AG04449 (cell line): ENCODE measurements around the gene CTAG1A.
"Not testable (repeated sequence)": the region's sequence is repeated elsewhere in the genome, so short reads cannot be mapped to it uniquely, and the experiment has no call there.

Experiments used
- CTCF ChIA-PET: fragments of 350-600 bp; formaldehyde crosslinking; extraction: SDS; loops from one replicate; lab custom pipeline; 2021; ENCODE audit warnings: antibody characterized with exemption; lab: Yijun Ruan, JAX
- POLR2A ChIA-PET: fragments of 400-600, 350-600 bp; formaldehyde crosslinking; extraction: SDS; loops from one replicate; lab custom pipeline; 2020; ENCODE audit warnings: antibody characterized with exemption, inconsistent platforms; lab: Yijun Ruan, JAX
- DNase-seq: peaks from one replicate; pipeline ENCODE4 v3.0.0-alpha.2; 2010; ENCODE audit warnings: low read depth, low spot score
- H3K4me3 ChIP-seq: 2 replicates; pipeline ENCODE4 v1.5.1; 2011; ENCODE audit warnings: low read depth, mild to moderate bottlenecking, control low read depth, low read length
- TF ChIP-seq, protein P1 (sequence below): IDR thresholded peaks from one replicate; pipeline ENCODE4 v1.5.1; 2011; ENCODE audit warnings: mild to moderate bottlenecking, moderate library complexity, low read length, control low read depth, inconsistent platforms; ENCODE audit not compliant: insufficient read depth; ENCODE audit errors: missing control alignments

CTAG1A gene

DNA sequence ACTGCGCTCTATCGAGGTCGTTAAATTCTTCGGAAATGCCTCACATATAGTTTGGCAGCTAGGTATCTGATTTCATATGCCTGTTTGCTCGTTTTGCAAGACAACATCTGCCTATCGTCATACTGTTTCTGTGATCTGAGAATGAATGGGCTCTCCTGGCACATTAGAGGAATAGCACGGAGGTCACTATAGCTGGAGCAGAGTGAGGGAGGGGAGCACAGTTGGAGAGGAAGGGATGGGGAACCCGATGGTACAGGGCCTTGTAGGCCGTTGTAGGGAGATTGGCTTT is 37.0 kb upstream of the CTAG1A start:
- H3K4me3 ChIP-seq, result peak overlapping the region; percentile 70
- TF ChIP-seq, protein P1, sequence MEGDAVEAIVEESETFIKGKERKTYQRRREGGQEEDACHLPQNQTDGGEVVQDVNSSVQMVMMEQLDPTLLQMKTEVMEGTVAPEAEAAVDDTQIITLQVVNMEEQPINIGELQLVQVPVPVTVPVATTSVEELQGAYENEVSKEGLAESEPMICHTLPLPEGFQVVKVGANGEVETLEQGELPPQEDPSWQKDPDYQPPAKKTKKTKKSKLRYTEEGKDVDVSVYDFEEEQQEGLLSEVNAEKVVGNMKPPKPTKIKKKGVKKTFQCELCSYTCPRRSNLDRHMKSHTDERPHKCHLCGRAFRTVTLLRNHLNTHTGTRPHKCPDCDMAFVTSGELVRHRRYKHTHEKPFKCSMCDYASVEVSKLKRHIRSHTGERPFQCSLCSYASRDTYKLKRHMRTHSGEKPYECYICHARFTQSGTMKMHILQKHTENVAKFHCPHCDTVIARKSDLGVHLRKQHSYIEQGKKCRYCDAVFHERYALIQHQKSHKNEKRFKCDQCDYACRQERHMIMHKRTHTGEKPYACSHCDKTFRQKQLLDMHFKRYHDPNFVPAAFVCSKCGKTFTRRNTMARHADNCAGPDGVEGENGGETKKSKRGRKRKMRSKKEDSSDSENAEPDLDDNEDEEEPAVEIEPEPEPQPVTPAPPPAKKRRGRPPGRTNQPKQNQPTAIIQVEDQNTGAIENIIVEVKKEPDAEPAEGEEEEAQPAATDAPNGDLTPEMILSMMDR, result no peak
- ChIA-PET CTCF (no interaction called here), POLR2A (no interaction called here)
- no peak for DNase-seq

DNA sequence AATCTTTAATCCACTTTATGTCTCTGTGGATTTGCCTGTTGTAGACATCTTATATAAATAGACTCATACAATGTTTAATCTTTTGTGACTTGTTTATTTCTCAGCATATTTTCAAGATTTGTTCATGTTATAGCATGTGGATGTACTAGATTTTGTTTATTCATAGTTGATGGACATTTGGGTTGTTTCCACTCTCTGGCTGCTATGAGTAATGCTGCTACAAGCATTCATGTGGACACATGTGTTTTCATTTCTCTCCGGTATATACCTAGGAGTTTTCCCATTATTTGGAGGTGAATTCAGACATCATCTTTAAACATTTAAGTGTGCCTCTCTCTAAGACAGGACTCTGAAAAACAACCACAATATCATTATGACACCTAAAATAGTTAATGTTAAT is 35.2 kb upstream of the CTAG1A start:
- DNase-seq, result no peak
- TF ChIP-seq, protein P1, result no peak
- POLR2A ChIA-PET, result no interaction called here
- H3K4me3 ChIP-seq, result no peak overlapping the region
- CTCF ChIA-PET, result no interaction called here

DNA sequence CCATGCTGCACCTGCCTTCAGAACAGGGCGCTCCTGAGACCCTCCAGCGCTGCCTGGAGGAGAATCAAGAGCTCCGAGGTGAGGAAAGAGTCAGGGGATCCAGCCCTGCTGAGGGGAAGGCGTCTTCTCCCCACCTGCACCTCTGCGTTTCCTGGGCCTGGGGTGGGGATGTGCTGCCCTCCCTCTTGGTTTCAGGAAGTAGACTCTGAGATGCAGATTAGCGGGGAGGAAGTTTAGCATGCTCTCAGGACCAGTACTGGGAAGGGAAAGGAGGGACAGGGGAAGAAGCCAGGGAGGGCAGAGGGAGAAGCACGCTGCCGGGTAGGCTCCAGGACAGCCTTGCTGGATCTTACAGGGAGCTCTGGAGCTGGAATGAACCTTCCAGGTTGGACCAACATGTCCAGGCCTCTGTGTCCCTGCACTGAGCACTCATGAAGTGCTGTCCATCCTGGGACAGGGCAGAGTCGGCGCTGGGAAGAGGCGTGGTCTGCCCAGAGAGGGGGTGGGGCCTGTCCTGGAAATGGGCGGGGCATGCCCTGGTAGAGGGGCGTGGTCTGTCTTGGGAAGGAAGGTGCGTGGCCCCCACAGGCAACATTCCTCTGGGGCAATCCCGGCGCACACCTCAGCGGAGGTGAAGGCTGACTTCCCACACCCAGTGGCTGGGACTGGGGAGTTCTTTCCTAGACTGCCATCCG is 32.7 kb upstream of the CTAG1A start:
- DNase-seq, H3K4me3 ChIP-seq, POLR2A ChIA-PET, CTCF ChIA-PET: not testable (repeated sequence)

DNA sequence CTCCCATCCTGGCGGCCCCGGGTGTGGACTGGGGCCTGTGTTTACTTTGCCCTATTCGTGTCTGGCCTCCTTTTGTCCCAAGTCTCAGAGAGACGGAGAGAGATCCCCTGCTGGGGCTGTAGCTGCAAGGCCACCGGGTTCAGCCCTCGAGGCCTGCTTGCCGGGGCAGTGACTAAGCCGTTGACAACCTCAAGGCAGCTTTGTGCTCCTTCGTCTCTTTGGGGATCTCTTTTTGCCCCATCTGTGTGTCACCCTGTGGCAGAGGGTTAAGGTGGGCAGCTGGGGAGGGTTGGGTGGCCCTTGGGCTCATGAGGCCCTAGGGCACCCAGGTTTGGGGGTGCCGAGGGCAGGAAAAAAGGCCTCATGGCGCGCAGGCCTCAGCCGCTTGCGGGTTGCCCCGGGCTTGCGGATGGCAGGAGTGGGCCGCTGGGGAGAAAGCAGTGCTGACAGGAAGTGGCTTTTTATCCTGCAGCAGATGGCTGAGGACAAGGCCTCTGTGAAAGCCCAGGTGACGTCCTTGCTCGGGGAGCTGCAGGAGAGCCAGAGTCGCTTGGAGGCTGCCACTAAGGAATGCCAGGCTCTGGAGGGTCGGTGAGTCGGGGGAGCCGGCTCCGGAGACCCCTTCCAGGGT is 26.8 kb upstream of the CTAG1A start:
- CTCF ChIA-PET, DNase-seq, H3K4me3 ChIP-seq, POLR2A ChIA-PET: not testable (repeated sequence)

DNA sequence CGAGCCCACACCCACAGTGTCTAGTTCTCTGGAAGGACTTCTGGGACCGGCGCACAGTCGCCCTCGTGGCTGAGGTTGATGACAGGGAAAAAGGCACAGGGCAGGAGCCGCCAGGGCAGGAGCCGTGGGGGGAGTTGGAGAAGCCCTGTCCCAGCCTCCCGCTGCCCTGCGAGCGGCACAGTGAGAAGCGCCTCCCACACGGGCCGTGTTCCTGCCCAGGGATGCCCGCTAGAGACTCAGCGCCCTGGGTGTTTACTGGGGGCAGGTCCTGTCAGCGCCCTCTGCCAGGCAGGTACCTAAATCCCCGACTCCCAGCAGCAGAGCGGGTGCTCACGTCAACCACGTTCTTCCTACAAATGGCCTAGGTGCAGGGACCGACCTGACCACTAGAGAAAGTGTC is 26.0 kb upstream of the CTAG1A start:
- POLR2A ChIA-PET, CTCF ChIA-PET, DNase-seq, H3K4me3 ChIP-seq: not testable (repeated sequence)

DNA sequence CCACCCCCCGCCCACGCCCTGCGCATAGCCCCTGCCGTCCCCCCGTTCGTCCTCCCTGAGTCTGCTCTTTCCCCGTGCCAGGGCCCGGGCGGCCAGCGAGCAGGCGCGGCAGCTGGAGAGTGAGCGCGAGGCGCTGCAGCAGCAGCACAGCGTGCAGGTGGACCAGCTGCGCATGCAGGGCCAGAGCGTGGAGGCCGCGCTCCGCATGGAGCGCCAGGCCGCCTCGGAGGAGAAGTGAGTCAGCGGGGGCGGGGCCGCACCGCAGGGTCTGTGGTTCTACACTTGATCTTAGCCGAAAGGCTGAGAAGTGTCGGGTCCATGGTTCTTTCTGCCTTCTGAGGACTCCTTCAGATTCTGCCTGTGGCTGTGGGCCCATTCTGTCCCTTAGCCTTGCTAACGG is 24.6 kb upstream of the CTAG1A start:
- POLR2A ChIA-PET, H3K4me3 ChIP-seq, DNase-seq, CTCF ChIA-PET: not testable (repeated sequence)

DNA sequence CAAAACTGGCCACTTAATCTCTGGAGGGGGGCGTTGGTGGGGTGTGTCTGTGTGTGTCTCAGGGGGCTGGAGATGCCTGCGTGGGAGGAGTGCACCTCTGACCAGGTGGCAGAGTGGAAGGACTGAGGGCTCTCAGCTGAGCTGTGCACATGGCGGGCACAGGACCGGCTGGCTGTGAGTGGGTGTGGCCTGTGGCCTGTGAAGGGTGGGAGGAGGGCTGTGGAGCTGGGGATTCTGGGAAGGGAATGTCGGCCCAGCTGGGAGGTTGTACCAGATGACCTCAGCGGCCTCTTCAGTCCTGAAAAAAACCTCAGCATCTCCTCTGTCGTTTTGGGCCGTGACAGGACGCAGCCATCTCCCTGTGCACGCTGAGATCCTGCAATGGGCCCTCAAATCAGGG is 22.6 kb upstream of the CTAG1A start:
- POLR2A ChIA-PET, H3K4me3 ChIP-seq, CTCF ChIA-PET, DNase-seq: not testable (repeated sequence)

DNA sequence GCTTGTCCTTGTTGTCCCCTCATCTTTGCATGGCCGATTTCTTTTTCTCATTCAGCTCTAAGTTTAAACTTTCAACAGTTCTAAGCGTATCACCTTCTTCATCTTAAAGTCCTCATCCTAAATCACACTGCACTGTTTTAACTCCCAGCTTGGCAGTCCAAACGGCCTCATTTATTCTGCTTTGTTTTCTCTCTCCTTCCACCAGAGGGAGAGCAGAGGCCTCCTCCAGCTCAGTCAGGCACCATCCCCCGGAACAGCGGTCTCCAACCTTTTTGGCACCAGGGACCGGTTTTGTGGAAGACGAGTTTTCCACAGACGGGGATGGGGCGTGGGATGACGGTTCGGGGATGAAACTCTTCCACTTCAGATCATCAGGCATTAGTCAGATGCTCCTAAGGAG is 14.6 kb upstream of the CTAG1A start:
- POLR2A ChIA-PET, CTCF ChIA-PET, H3K4me3 ChIP-seq, DNase-seq: not testable (repeated sequence)

DNA sequence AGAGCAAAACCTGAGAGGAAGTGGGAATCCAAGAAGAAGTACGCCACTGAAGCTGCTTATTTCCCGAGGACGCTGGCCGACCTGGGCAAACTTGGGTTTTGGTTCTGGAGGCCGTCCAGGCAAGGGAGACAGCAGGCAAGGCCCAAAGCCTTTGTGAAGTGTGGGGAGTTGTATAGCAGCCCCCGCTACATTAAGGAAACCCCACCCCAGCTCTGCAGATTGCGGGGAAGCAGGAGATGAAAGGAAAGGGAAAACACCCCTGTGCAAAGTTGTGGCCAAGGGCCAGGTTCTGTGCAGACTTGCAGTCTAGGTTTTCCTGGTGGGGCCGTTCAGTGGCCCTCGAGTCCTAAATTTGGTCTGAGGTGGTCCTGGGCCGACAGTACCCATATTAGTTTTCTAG is 11.9 kb upstream of the CTAG1A start:
- H3K4me3 ChIP-seq, DNase-seq, CTCF ChIA-PET, POLR2A ChIA-PET: not testable (repeated sequence)

DNA sequence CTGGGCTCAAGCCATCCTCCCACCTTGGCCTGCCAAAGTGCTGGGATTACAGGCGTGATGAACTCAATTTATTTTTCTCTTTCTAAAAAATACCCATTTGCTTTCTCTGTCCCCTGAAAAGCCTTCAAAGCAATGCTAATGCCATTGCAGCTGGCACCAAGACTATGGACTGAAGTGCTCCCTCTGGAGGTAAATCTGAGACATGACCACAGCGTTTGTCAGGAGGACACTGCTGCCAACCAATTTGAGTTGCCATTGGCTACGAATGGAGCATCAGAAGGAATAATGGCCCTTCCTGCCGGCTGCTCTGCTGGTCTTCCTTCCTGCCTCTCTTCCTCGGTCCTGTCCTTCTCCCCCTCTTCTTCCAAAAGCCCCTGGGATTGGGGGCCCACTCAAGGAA is 9.9 kb upstream of the CTAG1A start:
- CTCF ChIA-PET, POLR2A ChIA-PET: not testable (repeated sequence)

DNA sequence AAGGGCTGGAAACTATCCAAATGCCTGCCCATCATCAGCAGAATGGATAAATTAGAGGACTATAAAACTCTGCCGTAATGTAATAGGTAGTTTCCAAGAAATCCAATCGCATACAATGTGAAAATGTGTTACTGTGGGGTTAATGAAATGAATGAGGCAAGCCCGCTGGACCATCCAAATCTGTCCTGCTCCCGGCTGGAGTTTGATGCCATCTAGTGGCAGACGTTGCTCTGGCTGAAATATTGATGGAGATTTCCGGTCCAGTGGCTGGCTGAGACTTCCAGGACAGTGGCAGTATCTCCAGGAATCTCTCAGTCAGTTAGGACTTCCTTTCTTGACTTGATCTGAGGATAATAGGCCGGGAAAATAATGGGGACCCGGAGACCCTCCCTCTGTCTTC is 1.9 kb upstream of the CTAG1A start:
- H3K4me3 ChIP-seq, DNase-seq, CTCF ChIA-PET, POLR2A ChIA-PET: not testable (repeated sequence)

More for the DNA sequence above, 9.9 kb upstream of the CTAG1A start:
- not testable (repeated sequence) for DNase-seq, H3K4me3 ChIP-seq

DNA sequence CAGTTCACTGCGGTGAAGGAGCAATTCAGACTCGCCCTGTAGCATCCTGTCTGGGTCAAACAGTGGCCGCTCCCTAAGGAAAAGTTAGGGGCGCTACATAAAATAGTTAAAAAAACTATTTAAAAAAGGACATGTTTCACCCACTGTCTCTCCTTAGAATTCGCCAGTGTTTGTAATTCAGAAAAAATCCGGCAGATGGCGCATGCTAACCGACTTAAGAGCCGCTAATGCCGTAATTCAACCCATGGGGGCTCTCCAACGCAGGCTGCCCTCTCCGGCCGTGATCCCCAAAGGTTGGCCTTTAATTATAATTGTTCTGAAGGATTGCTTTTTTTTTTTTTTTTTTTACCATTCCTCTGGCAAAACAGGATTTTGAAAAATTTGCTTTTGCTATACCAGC is 5.5 kb downstream of the CTAG1A start:
- H3K4me3 ChIP-seq, CTCF ChIA-PET, POLR2A ChIA-PET, DNase-seq: not testable (repeated sequence)
